Measurements from ENCODE around the gene PXDN. TPM values are rescaled to one million over a fixed set of nuclear protein-coding genes. Genes with fewer than 3 reads are reported as not detected.

The PXDN gene
- total RNA-seq, 1 donor = 137 TPM

GRCh38 chr2:1588051-1588977, 156.0 kb downstream of the PXDN start:
- TF ChIP-seq CTCF (IDR thresholded peaks at IDR 0.05; ENCODE audit: insufficient read depth, low read length) = no peak
- no peak overlapping the region for H3K4me3 ChIP-seq (ENCODE audit: low read depth, low read length)
- no peak for DNase-seq (ENCODE audit: low read depth)

GRCh38 chr2:1586923-1587840, 157.1 kb downstream of the PXDN start:
- no peak for DNase-seq (ENCODE audit: low read depth)
- no peak overlapping the region for H3K4me3 ChIP-seq (ENCODE audit: low read depth, low read length)
- TF ChIP-seq CTCF (IDR thresholded peaks at IDR 0.05; ENCODE audit: insufficient read depth, low read length) = no peak

GRCh38 chr2:1586251-1586922, 157.9 kb downstream of the PXDN start:
- TF ChIP-seq CTCF (IDR thresholded peaks at IDR 0.05; ENCODE audit: insufficient read depth, low read length) = no peak
- no peak for DNase-seq (ENCODE audit: low read depth)
- H3K4me3 ChIP-seq (ENCODE audit: low read depth, low read length) = no peak overlapping the region

GRCh38 chr2:1585635-1586034, 158.7 kb downstream of the PXDN start:
- DNase-seq (ENCODE audit: low read depth) = no peak
- H3K4me3 ChIP-seq (ENCODE audit: low read depth, low read length) = no peak overlapping the region
- TF ChIP-seq CTCF (IDR thresholded peaks at IDR 0.05; ENCODE audit: insufficient read depth, low read length) = no peak

GRCh38 chr2:1584691-1585485, 159.4 kb downstream of the PXDN start:
- no peak for DNase-seq (ENCODE audit: low read depth)
- no peak overlapping the region for H3K4me3 ChIP-seq (ENCODE audit: low read depth, low read length)
- TF ChIP-seq CTCF (IDR thresholded peaks at IDR 0.05; ENCODE audit: insufficient read depth, low read length) = peak; percentile 10

All from fibroblast of the aortic adventitia (primary cell).